Mucosa of stomach (tissue), 1 donor: ENCODE measurements around the gene CFAP77.

Source experiments
- H3K27me3 ChIP-seq: one replicate; pipeline ENCODE4 v1.7.0; 2013; ENCODE audit warnings: mild to moderate bottlenecking, low read length; ENCODE audit not compliant: control insufficient read depth, insufficient read depth
- H3K36me3 ChIP-seq: one replicate; pipeline ENCODE4 v1.7.0; 2013; ENCODE audit warnings: low read length; ENCODE audit not compliant: control insufficient read depth, insufficient read depth
- H3K4me1 ChIP-seq: one replicate; pipeline ENCODE4 v1.7.0; 2013; ENCODE audit warnings: mild to moderate bottlenecking, low read length; ENCODE audit not compliant: control insufficient read depth, insufficient read depth
- H3K4me3 ChIP-seq: one replicate; pipeline ENCODE4 v1.7.0; 2013; ENCODE audit warnings: low read length
- H3K9ac ChIP-seq: one replicate; pipeline ENCODE4 v1.7.0; 2013; ENCODE audit warnings: mild to moderate bottlenecking, low read length, moderate library complexity
- H3K9me3 ChIP-seq: one replicate; pipeline ENCODE4 v1.7.0; 2013; ENCODE audit warnings: mild to moderate bottlenecking, low read length, moderate library complexity; ENCODE audit not compliant: control insufficient read depth
- donor health status: Pancreatic carcinoma.

The CFAP77 gene

GRCh38 chr9:132439153-132439552 lies 29.1 kb downstream of the CFAP77 start:
- H3K27me3 ChIP-seq: peaks cover 16% of the 10 kb centered on the region
- H3K4me1 ChIP-seq: no peaks in the 10 kb centered on the region
- H3K9ac ChIP-seq: no peak overlapping the region
- H3K4me3 ChIP-seq: no peak overlapping the region
- H3K9me3 ChIP-seq: no peaks in the 10 kb centered on the region
- H3K36me3 ChIP-seq: no peaks in the 10 kb centered on the region

DNA sequence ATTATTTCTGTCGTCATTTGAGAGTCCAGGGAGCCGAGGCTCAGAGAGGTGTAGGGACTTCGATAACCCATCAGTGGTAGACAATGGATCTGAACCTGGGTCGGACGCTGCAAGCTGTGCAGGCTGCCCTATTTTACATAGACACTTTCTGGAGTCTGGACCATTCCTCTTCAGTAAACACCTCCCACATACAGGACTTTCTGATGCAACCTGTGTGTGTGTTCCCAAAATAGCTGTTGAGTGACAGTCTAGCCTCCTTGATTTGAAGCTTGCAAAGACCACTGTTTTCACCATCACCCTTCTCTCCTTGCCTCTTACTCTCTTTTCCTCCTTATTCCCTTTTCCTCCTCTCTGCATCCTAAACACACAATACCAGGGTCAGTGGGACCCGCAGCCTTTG lies 30.7 kb downstream of the CFAP77 start:
- Histone ChIP-seq H3K27me3 (peaks cover 10% of the 10 kb centered on the region), H3K4me1 (no peaks in the 10 kb centered on the region), H3K36me3 (no peaks in the 10 kb centered on the region), H3K9me3 (no peaks in the 10 kb centered on the region), H3K4me3 (no peak overlapping the region), H3K9ac (no peak overlapping the region)

DNA sequence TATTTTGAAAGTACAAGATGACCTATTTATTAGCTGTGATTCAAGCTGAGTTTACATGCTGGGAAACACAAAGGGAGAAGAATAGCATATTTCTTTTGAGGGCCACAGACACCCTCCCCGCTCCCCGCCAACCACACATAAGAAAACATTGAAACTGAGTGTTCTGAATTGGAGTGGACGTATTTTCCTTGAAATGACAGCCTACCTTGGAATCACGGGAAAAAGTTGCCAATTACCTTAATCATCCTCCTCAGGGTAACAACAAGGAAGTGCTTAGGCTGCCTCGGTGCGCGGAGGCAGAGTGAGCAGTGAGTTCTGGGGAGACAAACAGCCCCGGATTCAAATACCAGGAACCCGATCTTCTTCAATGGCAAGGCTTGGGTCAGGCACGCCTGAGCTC lies 31.4 kb downstream of the CFAP77 start:
- no peaks in the 10 kb centered on the region for H3K9me3 ChIP-seq
- no peak overlapping the region for H3K4me3 ChIP-seq
- H3K4me1 ChIP-seq: no peaks in the 10 kb centered on the region
- H3K9ac ChIP-seq: no peak overlapping the region
- H3K27me3 ChIP-seq: peaks cover 7% of the 10 kb centered on the region
- no peaks in the 10 kb centered on the region for H3K36me3 ChIP-seq

DNA sequence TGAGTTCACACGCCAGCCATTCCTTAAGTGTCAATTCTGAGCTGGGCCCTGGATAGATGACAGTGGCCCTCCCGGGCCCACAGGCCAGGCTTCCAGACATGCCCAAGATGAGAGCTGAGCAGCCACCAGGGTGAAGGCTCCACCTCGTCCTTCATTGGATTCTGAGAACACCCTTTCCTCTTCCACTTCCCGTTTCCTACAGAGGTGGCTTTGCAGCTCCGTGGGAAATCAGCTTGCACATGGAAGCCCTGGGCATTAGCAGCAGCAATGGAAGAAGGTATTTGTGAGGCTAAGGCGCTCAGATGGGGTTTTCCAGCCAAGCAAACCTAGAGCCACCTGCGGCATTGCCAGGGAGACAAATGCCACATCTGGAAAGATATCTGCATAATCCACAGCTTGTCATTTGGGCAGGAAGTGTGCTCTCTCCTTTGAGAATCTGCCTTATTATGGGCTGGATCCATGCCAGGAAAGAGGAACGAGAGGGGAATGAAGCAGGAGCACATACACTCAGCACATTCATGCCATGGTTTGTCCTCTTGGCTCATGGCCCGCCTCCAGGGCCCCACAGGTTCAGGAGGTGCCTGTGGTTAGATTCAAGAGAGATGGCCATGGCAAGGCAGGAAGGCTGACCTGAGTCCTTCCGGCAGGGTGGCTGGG lies 34.1 kb downstream of the CFAP77 start:
- H3K36me3 ChIP-seq: no peaks in the 10 kb centered on the region
- no peaks in the 10 kb centered on the region for H3K4me1 ChIP-seq
- H3K9me3 ChIP-seq: no peaks in the 10 kb centered on the region
- H3K27me3 ChIP-seq: peaks cover 7% of the 10 kb centered on the region
- H3K4me3 ChIP-seq: no peak overlapping the region
- H3K9ac ChIP-seq: no peak overlapping the region

- Histone ChIP-seq H3K27me3 (peaks cover 4% of the 10 kb centered on the region), H3K9ac (no peak overlapping the region), H3K9me3 (no peaks in the 10 kb centered on the region), H3K4me3 (no peak overlapping the region), H3K36me3 (no peaks in the 10 kb centered on the region), H3K4me1 (no peaks in the 10 kb centered on the region)
Observed at GRCh38 chr9:132446887-132447286, 36.9 kb downstream of the CFAP77 start.

DNA sequence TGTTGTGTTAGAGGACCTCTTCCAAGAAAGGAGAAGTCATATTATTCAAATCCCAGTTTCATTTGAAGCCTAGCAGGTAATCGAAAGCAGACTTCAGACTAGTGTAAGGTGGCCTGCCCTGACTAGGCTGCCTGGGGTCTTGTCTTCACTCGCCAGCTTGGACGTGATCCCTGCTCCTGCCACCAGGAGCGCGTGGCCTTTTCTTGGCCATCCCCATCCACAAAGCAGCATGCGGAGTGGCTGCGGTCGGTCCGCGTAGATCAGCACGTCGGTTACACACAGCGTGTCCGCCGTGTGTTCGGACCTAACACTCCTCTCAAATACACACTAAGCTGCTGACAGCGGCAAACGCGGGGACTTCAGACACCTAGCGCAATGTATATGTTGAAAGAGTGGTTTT lies 37.3 kb downstream of the CFAP77 start:
- Histone ChIP-seq H3K36me3 (no peaks in the 10 kb centered on the region), H3K4me3 (no peak overlapping the region), H3K27me3 (no peaks in the 10 kb centered on the region), H3K9ac (no peak overlapping the region), H3K9me3 (no peaks in the 10 kb centered on the region), H3K4me1 (no peaks in the 10 kb centered on the region)

- H3K4me3 ChIP-seq: no peak overlapping the region
- H3K4me1 ChIP-seq: no peaks in the 10 kb centered on the region
- H3K9ac ChIP-seq: no peak overlapping the region
- H3K36me3 ChIP-seq: no peaks in the 10 kb centered on the region
- H3K9me3 ChIP-seq: no peaks in the 10 kb centered on the region
- no peaks in the 10 kb centered on the region for H3K27me3 ChIP-seq
Observed at GRCh38 chr9:132447902-132448301, 37.9 kb downstream of the CFAP77 start.

- Histone ChIP-seq H3K4me1 (no peaks in the 10 kb centered on the region), H3K27me3 (peaks cover 2% of the 10 kb centered on the region)
Observed at GRCh38 chr9:132451276-132451675, 41.3 kb downstream of the CFAP77 start.

DNA sequence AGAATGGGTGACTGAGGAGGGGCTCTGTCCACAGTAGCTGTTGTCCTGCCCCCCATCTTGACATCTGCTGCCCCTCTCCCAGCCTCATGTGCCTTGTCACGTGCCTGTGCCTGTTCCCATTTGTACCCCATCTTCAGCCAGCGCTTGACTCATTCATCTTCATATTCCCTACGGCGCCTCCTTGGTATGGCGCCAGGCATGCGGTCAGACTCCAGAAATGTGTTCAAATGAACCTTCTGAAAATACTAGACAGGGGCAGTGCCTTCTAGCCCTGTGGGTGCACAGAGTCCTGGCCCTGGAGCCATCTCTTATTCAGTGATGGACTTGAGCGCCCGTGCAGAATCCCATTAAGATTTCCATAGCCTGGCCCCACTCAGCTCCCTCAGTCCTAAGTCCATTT lies 46.2 kb downstream of the CFAP77 start:
- Histone ChIP-seq H3K36me3 (no peaks in the 10 kb centered on the region), H3K9ac (no peak overlapping the region), H3K27me3 (peaks cover 14% of the 10 kb centered on the region), H3K4me1 (no peaks in the 10 kb centered on the region), H3K4me3 (no peak overlapping the region), H3K9me3 (no peaks in the 10 kb centered on the region)

More at GRCh38 chr9:132451276-132451675, 41.3 kb downstream of the CFAP77 start:
- H3K9me3 ChIP-seq: no peaks in the 10 kb centered on the region
- H3K4me3 ChIP-seq: no peak overlapping the region
- H3K36me3 ChIP-seq: no peaks in the 10 kb centered on the region
- no peak overlapping the region for H3K9ac ChIP-seq

DNA sequence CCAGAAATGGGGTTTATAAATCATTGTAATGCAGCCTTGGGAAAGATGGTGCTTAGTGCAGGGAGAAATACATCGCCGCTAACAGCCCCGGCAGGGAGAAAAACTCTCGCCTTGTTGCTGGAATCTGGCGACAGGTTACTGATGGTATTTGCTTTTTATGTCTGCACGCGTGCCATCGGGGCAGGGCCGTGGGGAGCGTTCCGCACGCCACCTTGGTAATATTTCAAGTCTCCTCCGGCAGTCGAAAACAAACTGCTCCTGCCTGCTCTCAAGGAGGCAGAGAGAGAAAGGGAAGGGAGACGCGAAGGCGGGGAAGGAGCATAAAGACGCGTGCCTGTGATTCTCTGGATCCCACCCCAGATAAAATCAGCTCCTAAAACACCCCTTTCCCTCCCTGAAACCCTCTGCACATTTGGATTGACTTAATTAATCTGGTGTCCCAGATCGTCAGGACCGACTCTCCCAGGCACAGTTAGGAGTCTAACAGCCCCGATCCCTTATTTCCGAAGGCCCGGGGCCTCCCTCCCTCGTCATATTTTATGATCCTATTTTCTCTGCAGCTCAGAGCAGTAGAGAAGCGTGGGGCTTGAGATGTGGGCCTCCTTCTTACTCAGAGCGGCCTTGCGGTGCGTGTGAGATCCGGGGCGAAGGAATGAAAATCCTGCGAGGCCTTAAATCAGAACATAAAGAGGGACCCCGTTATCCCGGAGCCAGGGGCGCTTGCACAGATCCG lies 47.7 kb downstream of the CFAP77 start:
- no peaks in the 10 kb centered on the region for H3K36me3 ChIP-seq

DNA sequence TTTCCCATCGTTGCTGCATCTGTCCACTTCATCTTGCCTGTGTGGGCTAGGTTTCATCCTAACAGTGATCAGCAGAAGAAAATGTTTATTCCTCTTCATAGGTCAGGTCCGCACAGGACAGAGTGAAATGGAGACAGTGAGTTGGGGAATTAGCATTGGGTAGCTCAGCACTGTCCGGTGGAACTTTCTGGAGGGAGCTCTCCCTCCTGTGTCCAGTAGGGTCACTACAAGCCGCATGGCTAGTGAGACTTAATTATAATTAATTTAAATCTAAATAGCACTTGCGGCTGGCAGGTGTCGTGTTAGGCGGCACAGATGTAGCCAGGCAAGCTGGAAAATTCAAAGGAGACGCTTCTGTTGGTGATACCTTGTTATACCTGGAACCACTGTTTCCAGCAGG lies 48.4 kb downstream of the CFAP77 start:
- Histone ChIP-seq H3K36me3 (no peaks in the 10 kb centered on the region), H3K9me3 (no peaks in the 10 kb centered on the region), H3K27me3 (peaks cover 14% of the 10 kb centered on the region), H3K9ac (no peak overlapping the region), H3K4me1 (no peaks in the 10 kb centered on the region), H3K4me3 (no peak overlapping the region)

More for the DNA sequence above, 47.7 kb downstream of the CFAP77 start:
- Histone ChIP-seq H3K9me3 (no peaks in the 10 kb centered on the region), H3K9ac (no peak overlapping the region), H3K4me3 (no peak overlapping the region), H3K4me1 (no peaks in the 10 kb centered on the region), H3K27me3 (peaks cover 14% of the 10 kb centered on the region)

DNA sequence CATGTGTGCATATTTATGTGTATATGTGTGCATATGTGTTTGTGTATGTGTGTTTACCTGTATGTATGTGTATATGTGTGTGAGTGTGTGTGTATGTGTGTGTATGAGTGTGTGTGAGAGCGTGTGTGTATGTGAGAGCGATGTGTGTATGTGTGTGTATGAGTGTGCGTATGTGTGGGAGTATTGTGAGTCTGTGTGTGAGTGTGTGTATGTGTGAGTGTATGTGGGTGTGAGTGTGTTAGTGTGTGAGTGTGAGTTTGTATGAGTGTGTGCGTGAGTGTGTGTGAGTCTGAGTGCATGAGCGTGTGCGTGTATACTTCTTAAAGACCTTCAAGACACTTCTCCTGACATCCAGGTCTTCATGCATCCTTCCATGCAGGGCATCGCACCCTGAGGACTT lies 49.6 kb downstream of the CFAP77 start:
- Histone ChIP-seq H3K4me1 (no peaks in the 10 kb centered on the region), H3K27me3 (peaks cover 14% of the 10 kb centered on the region), H3K9ac (no peak overlapping the region), H3K9me3 (no peaks in the 10 kb centered on the region), H3K4me3 (no peak overlapping the region), H3K36me3 (no peaks in the 10 kb centered on the region)
